K562 (cell line): Measurements from ENCODE around the gene SLC7A4. TPM values are rescaled to one million over a fixed set of nuclear protein-coding genes. Genes with fewer than 3 reads are reported as not detected.

Experiments
- CUX1 ChIP-seq: fragments of 200-800 bp; sonication (Bioruptor generic); IDR thresholded peaks from 2 replicates; pipeline ENCODE4 v1.6.1; 2016; ENCODE audit warnings: missing genetic modification characterization, missing compliant biosample characterization
- FOSL1 ChIP-seq: fragments of 200-800 bp; sonication (Bioruptor generic); conservative IDR thresholded peaks from 2 replicates; pipeline ENCODE4 v1.6.1; 2016; ENCODE audit warnings: missing genetic modification characterization, missing compliant biosample characterization
- FUS ChIP-seq: fragments of 200-400 bp; formaldehyde crosslinking; optimal IDR thresholded peaks from 2 replicates; pipeline ENCODE3; 2017; ENCODE audit warnings: low read depth, low read length
- HMG20A ChIP-seq: fragments of 450-650 bp; formaldehyde crosslinking; conservative IDR thresholded peaks from 2 replicates; pipeline ENCODE4 v1.4.0; 2020; ENCODE audit warnings: mild to moderate bottlenecking, mixed read lengths
- KLF10 ChIP-seq: fragments of 250-450 bp; sonication (Bioruptor Pico); IDR thresholded peaks from 2 replicates; pipeline ENCODE4 v1.6.1; 2021; ENCODE audit warnings: matching md5 sums
- MAFK ChIP-seq: IDR thresholded peaks from 2 replicates; pipeline ENCODE4 v1.6.1; 2011; ENCODE audit warnings: low read length, improper control_type of control experiment
- PHF8 ChIP-seq: fragments of 200-600 bp; sonication (generic); IDR thresholded peaks from 2 replicates; pipeline ENCODE4 v1.6.1; 2012; ENCODE audit warnings: mixed run types, mild to moderate bottlenecking, inconsistent platforms, low read length, moderate library complexity, borderline replicate concordance
- RBM17 ChIP-seq: fragments of 200-400 bp; formaldehyde crosslinking; IDR thresholded peaks from 2 replicates; pipeline ENCODE4 v1.6.1; 2017; ENCODE audit warnings: low read depth, mild to moderate bottlenecking, low read length, borderline replicate concordance
- SMARCA4 ChIP-seq: fragments of 450-650 bp; IDR thresholded peaks from 2 replicates; pipeline ENCODE4 v1.6.1; 2016
- SMARCC2 ChIP-seq: fragments of 450-650 bp; IDR thresholded peaks from 2 replicates; pipeline ENCODE4 v1.6.1; 2017; ENCODE audit warnings: antibody characterized with exemption, moderate library complexity, mild to moderate bottlenecking, low read depth
- TAF7 ChIP-seq: fragments of 450-650 bp; IDR thresholded peaks from 2 replicates; pipeline ENCODE4 v1.6.1; 2016; ENCODE audit warnings: missing genetic modification characterization, missing compliant biosample characterization
- THRA ChIP-seq: fragments of 450-650 bp; IDR thresholded peaks from 2 replicates; pipeline ENCODE4 v1.6.1; 2017; ENCODE audit warnings: mild to moderate bottlenecking, moderate library complexity
- YBX1 ChIP-seq: fragments of 450-650 bp; IDR thresholded peaks from 2 replicates; pipeline ENCODE4 v1.7.1; 2016; ENCODE audit warnings: mild to moderate bottlenecking
- ZBTB17 ChIP-seq: fragments of 450-650 bp; formaldehyde crosslinking; IDR thresholded peaks from 2 replicates; pipeline ENCODE4 v1.4.0; 2020; ENCODE audit warnings: mild to moderate bottlenecking
- ZFX ChIP-seq: sonication (generic); formaldehyde crosslinking; IDR thresholded peaks from 2 replicates; pipeline ENCODE4 v1.8.0; 2022; ENCODE audit warnings: mild to moderate bottlenecking, missing genetic modification reagents, moderate library complexity
- ZNF311 ChIP-seq: fragments of 250-450 bp; sonication (Bioruptor Pico); IDR thresholded peaks from 2 replicates; pipeline ENCODE4 v1.4.0; 2020; ENCODE audit warnings: mild to moderate bottlenecking, moderate library complexity
- polyA plus RNA-seq, 8 experiments: library from polyadenylated mRNA; depleted of rRNA in 4 of 8; stranded (reverse) in 5 of 8; unstranded in 3 of 8; fragments of >200 nt; fragmentation: Nextera tagmentation in 2 of 8; fragmentation: Illumina TruSeq in 1 of 8; extraction: Ambion mirVana in 2 of 8; extraction: Trizol in 1 of 8; gene quantifications; 2 replicates each; pipeline versions ENCODE4 v1.2.1 to v1.2.3, GENCODE V29; 2011 to 2014; ENCODE audit warnings: inconsistent platforms in 1 of 8, missing spikeins in 1 of 8
- total RNA-seq, 7 experiments: library from RNA; depleted of rRNA in 6 of 7; stranded (reverse); fragments of >200 nt in 6 of 7; fragmentation: Illumina TruSeq in 2 of 7; extraction: Trizol in 2 of 7; gene quantifications; 2 replicates each; pipeline versions ENCODE4 v1.2.1 to v1.2.3, GENCODE V29; 2011 to 2021; ENCODE audit warnings: low replicate concordance in 1 of 7
- TF ChIP-seq, protein P1 (sequence below): fragments of 250-450 bp; sonication (Bioruptor Pico); IDR thresholded peaks from 2 replicates; pipeline ENCODE4 v1.4.0; 2020; ENCODE audit warnings: mild to moderate bottlenecking, moderate library complexity
- TF ChIP-seq, protein P2 (sequence below): fragments of 250-450 bp; sonication (Bioruptor Pico); IDR thresholded peaks from 2 replicates; pipeline ENCODE4 v1.8.0; 2021; ENCODE audit warnings: mild to moderate bottlenecking, moderate library complexity

Gene SLC7A4
- total and polyA plus RNA-seq, 9 of the 15 experiments (the other 6 are each of a cell fraction or from before 2014, with no cell fraction given), result not detected

GRCh38 chr22:21022955-21023614 is 9.3 kb downstream of the SLC7A4 start (continued):
- no peak for TF ChIP-seq YBX1
- no peak for TF ChIP-seq FOSL1 (tag)
- no peak for TF ChIP-seq CUX1 (CRISPR knock-in tag)
- TF ChIP-seq ZNF311 (CRISPR knock-in tag), result no peak
- TF ChIP-seq KLF10 (CRISPR knock-in tag), result no peak
- no peak for TF ChIP-seq FUS
- TF ChIP-seq SMARCA4, result no peak
- TF ChIP-seq TAF7 (tag), result no peak
- no peak for TF ChIP-seq HMG20A (CRISPR knock-in tag)
- TF ChIP-seq ZFX (CRISPR knock-in tag), result no peak
- no peak for TF ChIP-seq RBM17
- TF ChIP-seq PHF8, result no peak
- no peak for TF ChIP-seq SMARCC2
- TF ChIP-seq MAFK, result 0 out of 2 replicates have a peak, but pooled peaks have one; percentile 5
- TF ChIP-seq, protein P1, sequence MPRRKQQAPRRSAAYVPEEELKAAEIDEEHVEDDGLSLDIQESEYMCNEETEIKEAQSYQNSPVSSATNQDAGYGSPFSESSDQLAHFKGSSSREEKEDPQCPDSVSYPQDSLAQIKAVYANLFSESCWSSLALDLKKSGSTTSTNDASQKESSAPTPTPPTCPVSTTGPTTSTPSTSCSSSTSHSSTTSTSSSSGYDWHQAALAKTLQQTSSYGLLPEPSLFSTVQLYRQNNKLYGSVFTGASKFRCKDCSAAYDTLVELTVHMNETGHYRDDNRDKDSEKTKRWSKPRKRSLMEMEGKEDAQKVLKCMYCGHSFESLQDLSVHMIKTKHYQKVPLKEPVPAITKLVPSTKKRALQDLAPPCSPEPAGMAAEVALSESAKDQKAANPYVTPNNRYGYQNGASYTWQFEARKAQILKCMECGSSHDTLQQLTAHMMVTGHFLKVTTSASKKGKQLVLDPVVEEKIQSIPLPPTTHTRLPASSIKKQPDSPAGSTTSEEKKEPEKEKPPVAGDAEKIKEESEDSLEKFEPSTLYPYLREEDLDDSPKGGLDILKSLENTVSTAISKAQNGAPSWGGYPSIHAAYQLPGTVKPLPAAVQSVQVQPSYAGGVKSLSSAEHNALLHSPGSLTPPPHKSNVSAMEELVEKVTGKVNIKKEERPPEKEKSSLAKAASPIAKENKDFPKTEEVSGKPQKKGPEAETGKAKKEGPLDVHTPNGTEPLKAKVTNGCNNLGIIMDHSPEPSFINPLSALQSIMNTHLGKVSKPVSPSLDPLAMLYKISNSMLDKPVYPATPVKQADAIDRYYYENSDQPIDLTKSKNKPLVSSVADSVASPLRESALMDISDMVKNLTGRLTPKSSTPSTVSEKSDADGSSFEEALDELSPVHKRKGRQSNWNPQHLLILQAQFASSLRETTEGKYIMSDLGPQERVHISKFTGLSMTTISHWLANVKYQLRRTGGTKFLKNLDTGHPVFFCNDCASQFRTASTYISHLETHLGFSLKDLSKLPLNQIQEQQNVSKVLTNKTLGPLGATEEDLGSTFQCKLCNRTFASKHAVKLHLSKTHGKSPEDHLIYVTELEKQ (CRISPR knock-in tag), result no peak
- no peak for TF ChIP-seq ZBTB17 (CRISPR knock-in tag)
- TF ChIP-seq, protein P2, sequence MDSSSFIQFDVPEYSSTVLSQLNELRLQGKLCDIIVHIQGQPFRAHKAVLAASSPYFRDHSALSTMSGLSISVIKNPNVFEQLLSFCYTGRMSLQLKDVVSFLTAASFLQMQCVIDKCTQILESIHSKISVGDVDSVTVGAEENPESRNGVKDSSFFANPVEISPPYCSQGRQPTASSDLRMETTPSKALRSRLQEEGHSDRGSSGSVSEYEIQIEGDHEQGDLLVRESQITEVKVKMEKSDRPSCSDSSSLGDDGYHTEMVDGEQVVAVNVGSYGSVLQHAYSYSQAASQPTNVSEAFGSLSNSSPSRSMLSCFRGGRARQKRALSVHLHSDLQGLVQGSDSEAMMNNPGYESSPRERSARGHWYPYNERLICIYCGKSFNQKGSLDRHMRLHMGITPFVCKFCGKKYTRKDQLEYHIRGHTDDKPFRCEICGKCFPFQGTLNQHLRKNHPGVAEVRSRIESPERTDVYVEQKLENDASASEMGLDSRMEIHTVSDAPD (CRISPR knock-in tag), result no peak
- TF ChIP-seq THRA, result no peak
